Stomach smooth muscle (tissue), 2 donors: ENCODE measurements around the gene VAV2.

Source experiments
- H3K27ac ChIP-seq: one replicate; pipeline ENCODE4 v1.7.0; 2013; ENCODE audit warnings: mild to moderate bottlenecking, low read length, inconsistent platforms
- H3K27me3 ChIP-seq, 2 donors: one replicate each; pipeline ENCODE4 v1.7.0; 2013; ENCODE audit warnings: low read length in 2 of 2; ENCODE audit not compliant: insufficient read depth in 2 of 2, control insufficient read depth in 1 of 2
- H3K36me3 ChIP-seq, 2 donors: one replicate each; pipeline ENCODE4 v1.7.0; 2013; ENCODE audit warnings: low read length in 2 of 2; ENCODE audit not compliant: control insufficient read depth in 2 of 2, insufficient read depth in 2 of 2
- H3K4me1 ChIP-seq: one replicate; pipeline ENCODE4 v1.7.0; 2013; ENCODE audit warnings: low read length; ENCODE audit not compliant: control insufficient read depth, insufficient read depth
- H3K4me3 ChIP-seq, 2 donors: one replicate each; pipeline ENCODE4 v1.7.0; 2013; ENCODE audit warnings: low read length in 2 of 2
- H3K9ac ChIP-seq, 2 donors: one replicate each; pipeline ENCODE4 v1.7.0; 2013; ENCODE audit warnings: low read length in 2 of 2, mild to moderate bottlenecking in 1 of 2
- H3K9me3 ChIP-seq, 2 donors: one replicate each; pipeline ENCODE4 v1.7.0; 2013; ENCODE audit warnings: low read length in 2 of 2; ENCODE audit not compliant: control insufficient read depth in 2 of 2
- donor health status: healthy.
- donor health status: Pancreatic carcinoma.

The VAV2 gene

DNA sequence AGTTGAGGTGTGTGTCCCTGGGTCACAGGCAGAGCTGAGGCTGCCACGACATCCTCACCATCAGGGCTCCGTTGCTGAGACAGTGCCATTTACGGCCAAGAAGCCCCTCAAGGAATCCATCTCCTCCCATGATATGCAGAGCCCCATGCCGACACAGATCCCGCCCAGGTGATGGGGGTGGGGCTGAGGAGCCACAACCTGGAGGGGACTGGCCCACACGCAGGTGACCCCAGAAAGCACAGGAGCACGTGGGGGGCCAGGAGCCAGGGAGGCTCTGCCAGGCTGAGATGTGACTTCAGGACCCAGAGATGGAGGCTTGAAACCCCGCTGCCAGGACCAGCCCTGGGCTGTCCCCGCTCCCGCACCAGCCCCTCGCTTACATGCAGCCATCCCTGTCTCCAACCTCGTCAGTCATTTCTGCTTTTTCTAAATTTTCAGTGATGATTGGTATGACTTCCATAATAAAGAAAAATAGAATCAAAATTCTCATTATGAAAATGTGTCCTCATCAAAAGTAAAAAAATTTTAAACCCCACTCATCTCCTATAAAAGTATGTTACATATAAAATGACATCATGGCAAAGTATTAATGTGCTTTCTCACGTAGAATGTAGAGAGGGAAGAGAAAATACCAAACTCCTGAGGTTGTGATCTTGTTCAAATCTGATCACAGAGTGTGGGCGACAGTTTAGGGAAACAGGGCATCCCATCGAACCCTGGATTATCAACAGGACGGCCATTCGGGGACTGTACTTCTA lies 155.9 kb downstream of the VAV2 start:
- H3K4me3 ChIP-seq, result no peak overlapping the region
- H3K9me3 ChIP-seq, result no peaks in the 10 kb centered on the region
- H3K27me3 ChIP-seq, result no peaks in the 10 kb centered on the region
- H3K9ac ChIP-seq, result no peak overlapping the region
- H3K4me1 ChIP-seq, result peaks cover 7% of the 10 kb centered on the region
- H3K27ac ChIP-seq, result no peak overlapping the region
- peaks cover 0 to 5% of the 10 kb centered on the region in 2 donors for H3K36me3 ChIP-seq

DNA sequence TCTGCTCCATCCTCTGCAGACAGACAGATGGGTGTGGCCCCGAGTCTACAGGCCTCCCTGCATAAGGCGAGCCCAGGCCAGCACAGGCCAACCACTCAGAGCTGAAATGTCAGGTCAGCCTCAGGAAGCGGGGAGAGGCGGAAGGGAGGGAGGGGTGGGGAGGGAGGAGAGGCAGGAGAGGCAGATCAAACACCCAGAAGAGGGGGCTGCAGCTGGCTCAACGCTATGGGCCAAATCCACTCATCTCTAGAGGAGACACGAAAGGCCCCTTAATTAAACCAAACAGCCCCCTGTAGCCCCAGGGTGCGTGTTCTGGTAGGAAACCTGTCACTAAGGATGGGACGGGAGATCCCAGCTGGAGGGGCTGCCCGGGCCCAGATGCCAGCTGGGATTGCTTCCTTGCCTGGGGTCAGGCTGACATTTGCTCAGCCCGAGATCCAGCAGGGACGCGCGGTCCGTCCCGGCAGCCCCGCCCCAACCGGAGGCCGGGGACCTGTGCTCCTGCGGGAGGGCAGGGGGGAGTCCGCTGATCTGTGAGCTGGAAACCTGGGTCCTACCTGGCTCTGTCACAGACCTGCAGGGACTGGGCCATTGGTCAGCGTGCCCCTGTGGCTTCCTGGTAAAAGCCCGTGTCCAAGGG lies 156.7 kb downstream of the VAV2 start:
- H3K4me1 ChIP-seq, result peaks cover 6% of the 10 kb centered on the region
- H3K27ac ChIP-seq, result no peak overlapping the region
- no peaks in the 10 kb centered on the region for H3K27me3 ChIP-seq
- no peak overlapping the region for H3K9ac ChIP-seq
- H3K36me3 ChIP-seq, result peaks cover 0 to 5% of the 10 kb centered on the region in 2 donors
- no peak overlapping the region for H3K4me3 ChIP-seq
- H3K9me3 ChIP-seq, result no peaks in the 10 kb centered on the region

DNA sequence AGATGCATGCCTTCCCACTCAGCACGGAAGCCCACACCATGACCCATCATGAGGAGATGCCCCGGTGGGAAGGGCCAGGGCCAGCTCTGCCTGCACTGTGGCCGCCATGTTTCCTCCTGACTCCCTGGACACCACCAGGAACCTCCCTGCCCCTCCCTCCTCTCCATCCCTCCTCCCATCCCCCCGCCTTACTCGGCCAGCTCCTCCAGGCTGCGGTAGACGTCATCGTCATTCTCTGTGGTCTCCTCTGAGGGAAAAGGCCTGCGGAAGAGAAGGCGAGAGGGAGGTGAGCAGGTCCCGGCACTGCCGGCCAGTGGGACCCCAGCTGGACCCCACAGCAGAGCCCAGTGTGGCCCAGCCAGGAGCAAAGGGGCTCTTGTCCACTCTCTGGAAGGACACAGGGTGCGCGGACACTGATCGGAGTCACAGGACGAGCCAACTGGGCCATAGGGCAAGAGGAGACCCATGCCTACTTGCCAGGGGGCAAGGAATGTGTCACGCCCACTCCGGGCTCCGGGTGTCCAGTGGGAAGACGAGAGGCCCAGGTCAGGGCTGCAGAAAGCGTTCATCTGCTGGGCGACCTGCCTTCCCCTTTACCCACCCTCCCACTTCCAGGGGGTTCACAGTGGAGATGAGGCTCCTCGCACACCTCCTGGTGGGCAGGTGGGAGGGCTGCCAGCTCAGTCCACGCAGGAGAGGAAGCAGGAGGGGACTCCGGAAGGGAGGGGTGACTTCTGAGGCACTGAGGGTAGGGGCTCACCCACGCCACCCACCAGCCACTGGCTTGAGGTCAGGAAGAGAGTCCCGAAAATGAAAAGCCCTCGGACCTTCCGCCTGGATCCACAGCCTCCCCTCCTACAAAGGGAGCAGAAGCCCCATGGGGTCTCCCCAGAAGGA lies 157.8 kb downstream of the VAV2 start:
- H3K27ac ChIP-seq, result no peak overlapping the region
- no peak overlapping the region for H3K4me3 ChIP-seq
- H3K27me3 ChIP-seq, result no peaks in the 10 kb centered on the region
- H3K36me3 ChIP-seq, result peaks cover 0 to 6% of the 10 kb centered on the region in 2 donors
- H3K4me1 ChIP-seq, result no peaks in the 10 kb centered on the region
- no peaks in the 10 kb centered on the region for H3K9me3 ChIP-seq
- no peak overlapping the region for H3K9ac ChIP-seq

DNA sequence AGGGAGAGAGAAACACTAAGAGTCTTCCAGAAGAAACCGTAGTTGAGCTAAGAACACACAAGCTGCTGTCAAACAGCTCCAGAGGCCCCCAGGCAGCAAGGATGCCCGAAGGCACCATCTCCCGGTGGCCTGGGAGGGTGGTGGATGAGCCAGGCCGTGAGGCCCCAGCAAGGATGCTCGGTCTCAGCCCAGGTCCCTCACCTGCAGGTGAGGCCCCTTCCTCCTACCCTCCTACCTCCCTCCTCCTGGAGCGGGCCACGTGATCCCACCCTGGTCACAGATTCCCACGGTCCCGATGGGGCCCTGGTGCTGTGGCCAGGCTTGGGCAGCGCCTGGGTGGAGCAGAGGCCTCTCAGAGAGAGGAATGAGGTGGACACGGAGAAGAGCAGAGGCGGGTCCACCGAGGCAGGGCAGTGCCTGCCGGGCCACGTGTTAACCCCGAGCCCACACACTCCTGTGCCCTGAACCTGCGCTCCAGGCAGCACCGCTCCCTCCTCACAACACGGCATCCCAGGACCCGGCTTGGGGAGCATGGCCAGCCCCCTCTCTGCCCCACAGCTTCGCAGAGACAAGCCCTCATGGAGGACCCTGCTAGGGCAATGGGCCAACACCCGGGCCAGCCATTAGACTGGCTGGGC lies 158.6 kb downstream of the VAV2 start:
- Histone ChIP-seq H3K4me1 (no peaks in the 10 kb centered on the region), H3K9ac (no peak overlapping the region), H3K27ac (no peak overlapping the region), H3K36me3 (peaks cover 0 to 6% of the 10 kb centered on the region in 2 donors), H3K27me3 (no peaks in the 10 kb centered on the region), H3K9me3 (no peaks in the 10 kb centered on the region), H3K4me3 (no peak overlapping the region)

DNA sequence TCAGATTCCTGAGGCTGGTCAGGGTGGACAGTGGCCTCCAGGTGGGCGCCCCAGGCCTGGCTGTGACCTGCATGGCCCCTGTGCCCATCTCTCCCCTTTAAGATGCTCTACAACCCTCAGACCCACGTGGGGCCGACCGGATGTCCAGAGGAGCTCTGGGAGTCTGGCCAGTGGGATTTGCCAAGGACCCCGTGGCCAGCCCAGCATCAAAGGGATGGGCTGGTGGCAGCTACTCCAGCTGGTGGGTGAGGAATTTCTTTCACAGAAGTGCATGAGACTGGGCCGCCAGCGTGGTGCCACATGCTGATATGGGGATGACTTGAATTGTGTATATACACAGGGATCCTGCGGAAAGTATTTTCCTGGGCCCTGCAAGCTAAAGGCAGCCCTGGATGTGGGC lies 159.2 kb downstream of the VAV2 start:
- Histone ChIP-seq H3K9ac (no peak overlapping the region), H3K4me3 (no peak overlapping the region), H3K27me3 (no peaks in the 10 kb centered on the region), H3K9me3 (no peaks in the 10 kb centered on the region), H3K36me3 (peaks cover 0 to 6% of the 10 kb centered on the region in 2 donors), H3K4me1 (no peaks in the 10 kb centered on the region), H3K27ac (no peak overlapping the region)

DNA sequence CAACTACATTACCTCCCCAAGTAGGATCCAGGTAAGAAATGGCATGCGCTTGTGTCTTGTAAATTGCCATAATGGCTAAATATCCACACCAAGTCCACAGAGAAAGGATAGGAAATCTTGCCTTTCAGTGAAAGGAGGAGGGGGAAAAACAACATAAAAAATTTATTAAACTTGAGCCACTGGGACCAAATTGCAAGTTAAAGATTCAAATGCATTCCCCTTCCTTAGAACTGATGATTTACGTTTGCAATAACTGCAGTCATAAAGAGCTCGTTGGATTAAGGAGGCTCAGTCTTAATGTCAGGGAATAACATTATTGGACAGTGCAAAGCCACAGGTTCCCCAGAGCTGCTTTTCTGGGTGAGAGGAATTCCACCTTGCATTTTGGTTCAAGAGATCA lies 161.4 kb downstream of the VAV2 start:
- Histone ChIP-seq H3K9me3 (no peaks in the 10 kb centered on the region), H3K4me1 (no peaks in the 10 kb centered on the region), H3K27ac (no peak overlapping the region), H3K36me3 (peaks cover 0 to 6% of the 10 kb centered on the region in 2 donors), H3K9ac (no peak overlapping the region), H3K27me3 (no peaks in the 10 kb centered on the region), H3K4me3 (no peak overlapping the region)

DNA sequence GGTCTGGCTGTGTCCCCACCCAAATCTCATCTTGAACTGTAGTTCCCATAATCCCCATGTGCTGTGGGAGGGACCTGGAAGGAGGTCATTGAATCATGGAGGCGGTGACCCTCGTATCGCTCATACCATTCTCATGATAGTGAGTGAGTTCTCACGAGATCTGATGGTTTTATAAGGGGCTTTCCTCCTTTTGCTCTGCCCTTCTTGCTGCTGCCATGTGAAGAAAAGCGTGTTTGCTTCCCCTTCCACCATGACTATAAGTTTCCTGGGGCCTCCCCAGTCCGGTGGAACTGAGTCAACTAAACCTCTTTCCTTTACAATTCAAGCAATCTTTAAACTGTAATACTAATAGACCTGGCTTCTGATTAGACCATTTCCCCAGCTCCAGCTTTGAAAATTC lies 161.8 kb downstream of the VAV2 start:
- Histone ChIP-seq H3K36me3 (peaks cover 0 to 6% of the 10 kb centered on the region in 2 donors), H3K27ac (no peak overlapping the region), H3K9me3 (no peaks in the 10 kb centered on the region), H3K4me1 (no peaks in the 10 kb centered on the region), H3K9ac (no peak overlapping the region), H3K4me3 (no peak overlapping the region), H3K27me3 (no peaks in the 10 kb centered on the region)

DNA sequence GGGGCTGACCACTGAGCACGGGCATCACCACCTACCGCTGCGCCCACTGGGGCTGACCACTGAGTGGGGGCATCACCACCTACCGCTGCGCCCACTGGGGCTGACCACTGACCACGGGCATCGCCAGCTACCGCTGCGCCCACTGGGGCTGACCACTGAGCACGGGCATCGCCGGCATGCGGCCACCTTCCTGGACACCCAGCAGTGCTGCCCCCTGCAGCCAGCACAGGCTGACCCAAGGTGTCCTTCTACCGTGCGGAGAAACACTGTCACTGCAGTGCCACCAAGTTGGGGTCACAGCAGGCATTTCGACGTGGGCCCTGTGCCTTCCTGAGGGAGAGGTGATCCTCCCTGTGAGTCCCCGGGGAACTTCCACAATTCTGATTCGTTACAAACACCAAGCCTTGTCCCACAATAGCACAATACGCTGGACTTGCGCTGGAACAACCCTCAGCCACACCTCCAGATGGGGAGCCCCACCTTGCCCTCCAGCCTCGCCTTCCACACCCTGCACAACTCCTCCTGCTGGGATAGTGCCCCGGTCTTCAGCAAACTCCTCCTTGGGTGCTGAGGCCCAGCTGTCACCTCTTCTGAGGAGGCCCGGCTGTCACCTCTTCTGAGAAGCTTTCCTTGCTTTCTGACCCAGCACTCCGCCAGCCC lies 163.7 kb downstream of the VAV2 start:
- Histone ChIP-seq H3K36me3 (peaks cover 0 to 6% of the 10 kb centered on the region in 2 donors), H3K4me3 (no peak overlapping the region), H3K4me1 (no peaks in the 10 kb centered on the region), H3K9me3 (no peaks in the 10 kb centered on the region), H3K27ac (no peak overlapping the region), H3K27me3 (no peaks in the 10 kb centered on the region), H3K9ac (no peak overlapping the region)

DNA sequence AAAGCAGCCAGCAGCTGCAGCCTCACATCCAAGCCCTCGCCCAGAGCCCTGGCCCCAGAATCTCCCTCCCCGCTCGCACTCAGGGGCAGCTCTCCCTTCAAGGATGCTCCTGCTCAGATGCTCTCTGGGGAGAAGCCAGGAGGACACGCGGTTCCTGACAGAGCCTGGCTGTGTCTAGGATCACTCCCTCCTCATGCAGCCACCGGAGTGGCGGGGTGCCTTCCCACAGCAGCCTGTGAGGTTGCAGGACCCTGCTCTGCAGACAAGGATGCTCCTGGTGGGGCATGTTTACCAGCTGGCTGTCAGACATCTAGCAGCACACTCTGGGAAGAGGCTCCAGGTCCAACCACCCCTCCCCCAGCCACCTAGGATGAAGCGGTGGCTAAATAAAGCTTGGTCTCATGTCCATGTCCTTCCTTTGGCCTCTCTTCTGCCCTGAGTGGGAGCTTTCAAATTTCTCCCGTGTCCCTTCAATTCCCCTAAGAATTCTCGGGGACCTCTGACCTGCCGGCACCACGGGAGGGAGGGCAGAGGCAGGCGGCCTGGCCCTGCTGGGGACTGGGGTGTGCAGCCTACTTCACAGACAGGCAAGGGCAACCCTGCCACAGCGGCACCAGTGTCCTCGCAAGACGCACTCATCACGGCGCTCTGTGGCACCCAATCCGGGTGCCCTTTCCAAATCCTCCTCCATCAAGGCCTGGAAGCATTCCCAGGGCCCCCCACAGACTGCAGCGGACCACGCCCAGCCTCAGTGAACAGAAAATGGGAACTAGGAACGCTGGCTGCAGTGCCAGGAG lies 165.6 kb downstream of the VAV2 start:
- H3K4me1 ChIP-seq, result no peaks in the 10 kb centered on the region
- H3K4me3 ChIP-seq, result no peak overlapping the region
- no peak overlapping the region for H3K9ac ChIP-seq
- H3K9me3 ChIP-seq, result no peaks in the 10 kb centered on the region
- peaks cover 0 to 2% of the 10 kb centered on the region in 2 donors for H3K36me3 ChIP-seq
- no peak overlapping the region for H3K27ac ChIP-seq
- no peaks in the 10 kb centered on the region for H3K27me3 ChIP-seq
